Measurements from ENCODE around the gene KANSL3.

GRCh38 chr2:96552315-96553175 lies 85.6 kb downstream of the KANSL3 start:
- TF ChIP-seq CTCF (conservative IDR thresholded peaks at IDR 0.05) (no peak), ZFX (IDR thresholded peaks at IDR 0.05) (no peak)
